NCI-H128 (cell line): ENCODE results near the gene GPR39.
"Not testable (repeated sequence)": the region's sequence is repeated elsewhere in the genome, so short reads cannot be mapped to it uniquely, and the experiment has no call there.

Experiments used
- DNase-seq: peaks from one replicate; lab custom pipeline; 2025; ENCODE audit not compliant: unreplicated experiment; lab: John Stamatoyannopoulos, UW

Gene GPR39

GRCh38 chr2:132416723-132417395, at the start of gene GPR39:
TSS of gene GPR39 (plus strand) at chr2:132416805.
- DNase-seq = no peak

- no peak for DNase-seq
Measured at GRCh38 chr2:132368191-132368590, 48.4 kb upstream of the GPR39 start.

- DNase-seq = no peak
Measured at GRCh38 chr2:132372276-132372675, 44.3 kb upstream of the GPR39 start.

- no peak for DNase-seq
Measured at GRCh38 chr2:132373391-132374135, 43.0 kb upstream of the GPR39 start.

- no peak for DNase-seq
Measured at GRCh38 chr2:132374151-132374550, 42.5 kb upstream of the GPR39 start.

GRCh38 chr2:132374551-132374950, 42.1 kb upstream of the GPR39 start:
- no peak for DNase-seq

- DNase-seq = no peak
Measured at GRCh38 chr2:132374961-132375360, 41.6 kb upstream of the GPR39 start.

- DNase-seq = no peak
Measured at GRCh38 chr2:132381376-132381775, 35.2 kb upstream of the GPR39 start.

- no peak for DNase-seq
Measured at GRCh38 chr2:132383956-132384355, 32.6 kb upstream of the GPR39 start.

- no peak for DNase-seq
Measured at GRCh38 chr2:132384491-132385151, 32.0 kb upstream of the GPR39 start.

- no peak for DNase-seq
Measured at GRCh38 chr2:132387126-132387525, 29.5 kb upstream of the GPR39 start.

- no peak for DNase-seq
Measured at GRCh38 chr2:132390076-132390475, 26.5 kb upstream of the GPR39 start.

- DNase-seq = no peak
Measured at GRCh38 chr2:132391378-132391777, 25.2 kb upstream of the GPR39 start.

- DNase-seq = no peak
Measured at GRCh38 chr2:132392221-132392620, 24.4 kb upstream of the GPR39 start.

- DNase-seq = no peak
Measured at GRCh38 chr2:132392879-132393278, 23.7 kb upstream of the GPR39 start.

GRCh38 chr2:132397042-132397441, 19.6 kb upstream of the GPR39 start:
- not testable (repeated sequence) for DNase-seq

GRCh38 chr2:132400169-132400900, 16.3 kb upstream of the GPR39 start:
- DNase-seq = no peak

- no peak for DNase-seq
Measured at GRCh38 chr2:132400901-132401240, 15.7 kb upstream of the GPR39 start.

GRCh38 chr2:132401326-132401725, 15.3 kb upstream of the GPR39 start:
- no peak for DNase-seq

GRCh38 chr2:132403146-132403545, 13.5 kb upstream of the GPR39 start:
- DNase-seq = no peak

GRCh38 chr2:132404056-132404455, 12.5 kb upstream of the GPR39 start:
- no peak for DNase-seq

- DNase-seq = no peak
Measured at GRCh38 chr2:132407784-132408183, 8.8 kb upstream of the GPR39 start.
